ENCODE data around the gene TAC3.
A peak's percentile ranks its signal among the peaks of the same experiment; 100 is the strongest.

The TAC3 gene

GRCh38 chr12:57031789-57032188 is 15.5 kb upstream of the TAC3 start:
- no peak for DNase-seq
- H3K9ac ChIP-seq (ENCODE audit: low read depth, low read length): no peak overlapping the region
- peak overlapping the region; percentile 27; the same call in 1 of the 2 replicates for H3K4me2 ChIP-seq (ENCODE audit: insufficient read depth, low read length)
- H3K36me3 ChIP-seq (ENCODE audit: insufficient read depth, low read length): no peaks in the 10 kb centered on the region
- H3K9me3 ChIP-seq (ENCODE audit: insufficient read depth, low read length, severe bottlenecking): no peaks in the 10 kb centered on the region
- no peaks in the 10 kb centered on the region for H3K79me2 ChIP-seq (ENCODE audit: insufficient read depth, low read length)
- no peak overlapping the region for H3K4me3 ChIP-seq (ENCODE audit: low read depth in 1 of 2, low read length in 2 of 2)
- H4K20me1 ChIP-seq (ENCODE audit: insufficient read depth, low read length): no peaks in the 10 kb centered on the region
- TF ChIP-seq EZH2 (IDR thresholded peaks at IDR 0.05; ENCODE audit: borderline replicate concordance, low read depth, low read length, severe bottlenecking): no peak
- TF ChIP-seq CTCF (IDR thresholded peaks at IDR 0.05; ENCODE audit: borderline replicate concordance, extremely low read depth, low read length, poor library complexity, severe bottlenecking): no peak
- peaks cover 25% of the 10 kb centered on the region for H3K4me1 ChIP-seq (ENCODE audit: insufficient read depth, low read length)
- no peaks in the 10 kb centered on the region for H3K27me3 ChIP-seq (ENCODE audit: insufficient read depth, low read length, poor library complexity)
- H2AFZ ChIP-seq (ENCODE audit: low read depth, low read length): peak overlapping the region; percentile 61
- no peak for ATAC-seq (ENCODE audit: insufficient read depth, low read depth)
- H3K27ac ChIP-seq (ENCODE audit: low read length): peak overlapping the region; percentile 34

GRCh38 chr12:57031138-57031725 is 14.9 kb upstream of the TAC3 start:
- Histone ChIP-seq H3K27ac (ENCODE audit: low read length) (peak overlapping the region; percentile 49), H3K4me2 (ENCODE audit: insufficient read depth, low read length) (peak overlapping the region; percentile 27; the same call in 1 of the 2 replicates), H3K79me2 (ENCODE audit: insufficient read depth, low read length) (no peaks in the 10 kb centered on the region), H3K9me3 (ENCODE audit: insufficient read depth, low read length, severe bottlenecking) (no peaks in the 10 kb centered on the region), H2AFZ (ENCODE audit: low read depth, low read length) (peak overlapping the region; percentile 61), H3K4me3 (ENCODE audit: low read depth in 1 of 2, low read length in 2 of 2) (0 out of 4 replicates have a peak overlapping the region, but pooled peaks of 1 of the 2 experiments have one; percentile 2), H4K20me1 (ENCODE audit: insufficient read depth, low read length) (no peaks in the 10 kb centered on the region), H3K36me3 (ENCODE audit: insufficient read depth, low read length) (no peaks in the 10 kb centered on the region), H3K27me3 (ENCODE audit: insufficient read depth, low read length, poor library complexity) (no peaks in the 10 kb centered on the region), H3K4me1 (ENCODE audit: insufficient read depth, low read length) (peaks cover 25% of the 10 kb centered on the region), H3K9ac (ENCODE audit: low read depth, low read length) (no peak overlapping the region)
- DNase-seq: peak; percentile 61
- no peak for TF ChIP-seq EZH2 (IDR thresholded peaks at IDR 0.05; ENCODE audit: borderline replicate concordance, low read depth, low read length, severe bottlenecking)
- peak; percentile 55 for TF ChIP-seq CTCF (IDR thresholded peaks at IDR 0.05; ENCODE audit: borderline replicate concordance, extremely low read depth, low read length, poor library complexity, severe bottlenecking)
- ATAC-seq (ENCODE audit: insufficient read depth, low read depth): peak; percentile 90

- H3K4me1 ChIP-seq (ENCODE audit: insufficient read depth, low read length): peaks cover 25% of the 10 kb centered on the region
- no peaks in the 10 kb centered on the region for H3K9me3 ChIP-seq (ENCODE audit: insufficient read depth, low read length, severe bottlenecking)
- no peak overlapping the region for H2AFZ ChIP-seq (ENCODE audit: low read depth, low read length)
- ATAC-seq (ENCODE audit: insufficient read depth, low read depth) (no peak), DNase-seq (no peak)
- H3K27ac ChIP-seq (ENCODE audit: low read length): no peak overlapping the region
- H4K20me1 ChIP-seq (ENCODE audit: insufficient read depth, low read length): no peaks in the 10 kb centered on the region
- H3K9ac ChIP-seq (ENCODE audit: low read depth, low read length): no peak overlapping the region
- H3K4me2 ChIP-seq (ENCODE audit: insufficient read depth, low read length): no peak overlapping the region
- TF ChIP-seq EZH2 (IDR thresholded peaks at IDR 0.05; ENCODE audit: borderline replicate concordance, low read depth, low read length, severe bottlenecking) (no peak), CTCF (IDR thresholded peaks at IDR 0.05; ENCODE audit: borderline replicate concordance, extremely low read depth, low read length, poor library complexity, severe bottlenecking) (no peak)
- no peaks in the 10 kb centered on the region for H3K79me2 ChIP-seq (ENCODE audit: insufficient read depth, low read length)
- H3K4me3 ChIP-seq (ENCODE audit: low read depth in 1 of 2, low read length in 2 of 2): no peak overlapping the region
- no peaks in the 10 kb centered on the region for H3K36me3 ChIP-seq (ENCODE audit: insufficient read depth, low read length)
- H3K27me3 ChIP-seq (ENCODE audit: insufficient read depth, low read length, poor library complexity): no peaks in the 10 kb centered on the region
These were observed 13.1 kb upstream of the TAC3 start for GRCh38 chr12:57029457-57029856.
